Keratinocyte (primary cell): ENCODE data around the gene DFFB. TPM values are rescaled to one million over a fixed set of nuclear protein-coding genes. Genes with fewer than 3 reads are reported as not detected.

Source experiments
- DNase-seq: peaks from one replicate; pipeline ENCODE4 v3.0.0-alpha.2; 2011; ENCODE audit warnings: low read depth, missing footprints, low spot score
- FAIRE-seq: peaks from 2 replicates; lab custom pipeline; 2011; peaks lifted over from hg19 to GRCh38; lab: Jason Lieb, UNC
- H2AFZ ChIP-seq: 2 replicates; pipeline ENCODE4 v1.6.0; 2012; ENCODE audit warnings: low read length, control low read depth, inconsistent platforms; ENCODE audit not compliant: control insufficient read depth
- H3K27ac ChIP-seq: 2 replicates; pipeline ENCODE4 v1.5.1; 2011; ENCODE audit warnings: low read length; ENCODE audit not compliant: control insufficient read depth, insufficient read depth
- H3K27me3 ChIP-seq: 3 replicates; pipeline ENCODE4 v1.6.0; 2011; ENCODE audit warnings: low read length; ENCODE audit not compliant: control insufficient read depth, insufficient read depth; ENCODE audit errors: extremely low read depth
- H3K36me3 ChIP-seq, 2 experiments: 2 replicates in 1 of 2; 3 replicates in 1 of 2; pipeline ENCODE4 v1.5.1; 2011; ENCODE audit warnings: low read length in 2 of 2, mild to moderate bottlenecking in 1 of 2; ENCODE audit not compliant: control insufficient read depth in 2 of 2, insufficient read depth in 2 of 2; ENCODE audit errors: extremely low read depth in 1 of 2
- H3K4me1 ChIP-seq: 3 replicates; pipeline ENCODE4 v1.5.1; 2011; ENCODE audit warnings: low read length; ENCODE audit not compliant: control insufficient read depth, insufficient read depth; ENCODE audit errors: extremely low read depth
- H3K4me2 ChIP-seq: 3 replicates; pipeline ENCODE4 v1.6.0; 2011; ENCODE audit warnings: low read depth, low read length; ENCODE audit not compliant: control insufficient read depth, insufficient read depth; ENCODE audit errors: extremely low read depth
- H3K4me3 ChIP-seq, 3 experiments: fragments of 200-600 bp in 1 of 3; sonication (generic) in 1 of 3; 2 replicates in 2 of 3; 3 replicates in 1 of 3; pipeline ENCODE4 v1.5.1; 2011 to 2016; ENCODE audit warnings: low read length in 3 of 3, mild to moderate bottlenecking in 3 of 3, control low read depth in 2 of 3, inconsistent platforms in 1 of 3, low read depth in 1 of 3, mixed read lengths in 1 of 3, mixed run types in 1 of 3, moderate library complexity in 1 of 3; ENCODE audit not compliant: control insufficient read depth in 2 of 3, insufficient read depth in 2 of 3; ENCODE audit errors: extremely low read depth in 1 of 3
- H3K79me2 ChIP-seq: 2 replicates; pipeline ENCODE4 v1.6.0; 2012; ENCODE audit warnings: low read length; ENCODE audit not compliant: control insufficient read depth, insufficient read depth
- H3K9ac ChIP-seq: 3 replicates; pipeline ENCODE4 v1.6.0; 2011; ENCODE audit warnings: low read length; ENCODE audit not compliant: control insufficient read depth, insufficient read depth; ENCODE audit errors: extremely low read depth
- H3K9me1 ChIP-seq: 3 replicates; pipeline ENCODE4 v1.6.0; 2011; ENCODE audit warnings: low read length; ENCODE audit not compliant: control insufficient read depth, insufficient read depth; ENCODE audit errors: extremely low read depth
- H3K9me3 ChIP-seq: 2 replicates; pipeline ENCODE4 v1.5.1; 2012; ENCODE audit warnings: low read depth, low read length; ENCODE audit not compliant: control insufficient read depth
- H4K20me1 ChIP-seq: 3 replicates; pipeline ENCODE4 v1.6.0; 2011; ENCODE audit warnings: low read length; ENCODE audit not compliant: control insufficient read depth, insufficient read depth; ENCODE audit errors: extremely low read depth
- CTCF ChIP-seq, 3 experiments: IDR thresholded peaks in 1 of 3; conservative IDR thresholded peaks in 1 of 3; optimal IDR thresholded peaks in 1 of 3; 2 replicates in 2 of 3; 3 replicates in 1 of 3; pipeline versions ENCODE3 to v1.5.1; 2011; ENCODE audit warnings: low read length in 3 of 3, mild to moderate bottlenecking in 3 of 3, moderate library complexity in 2 of 3, control low read depth in 1 of 3, inconsistent platforms in 1 of 3; ENCODE audit not compliant: insufficient read depth in 2 of 3; ENCODE audit errors: extremely low read depth in 1 of 3
- EZH2 ChIP-seq: IDR thresholded peaks from one replicate; pipeline ENCODE4 v1.6.1; 2012; ENCODE audit warnings: inconsistent platforms, mild to moderate bottlenecking, low read length, moderate library complexity
- dilution Hi-C: fragments of 300-500 bp; cut with MboI; formaldehyde crosslinking; loops from one replicate; pipeline ENCODE4 v1.7.0; 2020; ENCODE audit warnings: low sequenced_read_pairs; ENCODE audit not compliant: extremely low pct_ligation_motif_present
- polyA plus RNA-seq, 5 experiments: library from polyadenylated mRNA; depleted of rRNA in 3 of 5; stranded (reverse) in 3 of 5; stranded (forward) in 1 of 5; unstranded in 1 of 5; fragments of >200 nt; gene quantifications; 1 replicate in 1 of 5; 2 replicates in 3 of 5; 3 replicates in 1 of 5; pipeline versions ENCODE4 v1.2.1 to v1.2.3, GENCODE V29; 2011 to 2012; ENCODE audit warnings: missing spikeins in 2 of 5, low read depth in 1 of 5, low replicate concordance in 1 of 5

DFFB gene
- polyA plus RNA-seq, 1 donor (not counting 4 experiments of a cell fraction or from before 2014, with no cell fraction given), result 5.2 TPM

GRCh38 chr1:3831689-3832088, 25.6 kb upstream of the DFFB start:
- no peaks in the 10 kb centered on the region for H3K9me3 ChIP-seq
- H2AFZ ChIP-seq, result no peak overlapping the region
- no peaks in the 10 kb centered on the region for H3K4me1 ChIP-seq
- H3K9ac ChIP-seq, result no peak overlapping the region
- no peak for TF ChIP-seq CTCF (optimal IDR thresholded peaks at IDR 0.05 in 1 of 3, IDR thresholded peaks at IDR 0.05 in 1 of 3, conservative IDR thresholded peaks at IDR 0.05 in 1 of 3; ENCODE audit: extremely low read depth in 1 of 3, insufficient read depth in 2 of 3, low read length in 3 of 3)
- no peak for TF ChIP-seq EZH2
- H3K4me3 ChIP-seq, result no peak overlapping the region
- no peaks in the 10 kb centered on the region for H3K27me3 ChIP-seq
- FAIRE-seq (no peak), DNase-seq (no peak)
- no peaks in the 10 kb centered on the region for H4K20me1 ChIP-seq
- dilution Hi-C loops, result no loop called here
- no peaks in the 10 kb centered on the region for H3K79me2 ChIP-seq
- no peaks in the 10 kb centered on the region for H3K9me1 ChIP-seq
- peaks cover 14 to 26% of the 10 kb centered on the region in 2 experiments for H3K36me3 ChIP-seq
- H3K27ac ChIP-seq, result no peak overlapping the region
- no peak overlapping the region for H3K4me2 ChIP-seq

- no peak overlapping the region for H2AFZ ChIP-seq
- no peak overlapping the region for H3K4me2 ChIP-seq
- H4K20me1 ChIP-seq, result no peaks in the 10 kb centered on the region
- H3K27me3 ChIP-seq, result no peaks in the 10 kb centered on the region
- dilution Hi-C loops, result no loop called here
- no peaks in the 10 kb centered on the region for H3K4me1 ChIP-seq
- H3K9ac ChIP-seq, result no peak overlapping the region
- H3K4me3 ChIP-seq, result no peak overlapping the region
- H3K9me3 ChIP-seq, result no peaks in the 10 kb centered on the region
- no peak for TF ChIP-seq CTCF (optimal IDR thresholded peaks at IDR 0.05 in 1 of 3, IDR thresholded peaks at IDR 0.05 in 1 of 3, conservative IDR thresholded peaks at IDR 0.05 in 1 of 3; ENCODE audit: extremely low read depth in 1 of 3, insufficient read depth in 2 of 3, low read length in 3 of 3)
- TF ChIP-seq EZH2, result no peak
- H3K9me1 ChIP-seq, result no peaks in the 10 kb centered on the region
- peaks cover 4 to 36% of the 10 kb centered on the region in 2 experiments for H3K36me3 ChIP-seq
- FAIRE-seq (no peak), DNase-seq (no peak)
- H3K27ac ChIP-seq, result no peak overlapping the region
- H3K79me2 ChIP-seq, result no peaks in the 10 kb centered on the region
These were observed 22.6 kb upstream of the DFFB start for GRCh38 chr1:3834701-3835100.
